Testis (tissue), 3 donors: ENCODE measurements around the gene TMEM164. TPM values are rescaled to one million over a fixed set of nuclear protein-coding genes. Genes with fewer than 3 reads are reported as not detected.

Source experiments
- DNase-seq: peaks from one replicate; pipeline ENCODE4 v3.0.0-alpha.2; 2019
- H3K27ac ChIP-seq, 2 donors: fragments of 200-600 bp; sonication (generic); one replicate each; pipeline ENCODE4 v1.5.1; 2019
- H3K27me3 ChIP-seq: fragments of 200-600 bp; sonication (generic); one replicate; pipeline ENCODE4 v1.5.1; 2019
- H3K36me3 ChIP-seq: fragments of 200-600 bp; sonication (generic); one replicate; pipeline ENCODE4 v1.5.1; 2017; ENCODE audit warnings: low read depth; ENCODE audit errors: missing control alignments
- H3K4me1 ChIP-seq: fragments of 200-600 bp; sonication (generic); one replicate; pipeline ENCODE4 v1.5.1; 2019
- H3K4me3 ChIP-seq, 2 donors: fragments of 200-600 bp; sonication (generic); one replicate each; pipeline ENCODE4 v1.5.1; 2017 to 2019
- H3K9me3 ChIP-seq: fragments of 200-600 bp; sonication (generic); one replicate; pipeline ENCODE4 v1.5.1; 2017
- CTCF ChIP-seq, 3 experiments: fragments of 450-650 bp in 2 of 3; fragments of 200-600 bp in 1 of 3; sonication (generic) in 1 of 3; IDR thresholded peaks; one replicate each; pipeline ENCODE4 v1.5.1; 2016 to 2019; ENCODE audit warnings: antibody characterized with exemption in 3 of 3, mild to moderate bottlenecking in 2 of 3, moderate library complexity in 1 of 3
- POLR2A ChIP-seq: fragments of 450-650 bp; IDR thresholded peaks from one replicate; pipeline ENCODE4 v1.6.1; 2017; ENCODE audit warnings: antibody characterized with exemption, mild to moderate bottlenecking, moderate library complexity
- WGBS, 2 donors: methylation state at CpG; one replicate each; pipeline ENCODE4 v1.1.5; 2018; 5-methylcytosine and 5-hydroxymethylcytosine counted together
- intact Hi-C: fragments of 100-400 bp; cut with DNase I; formaldehyde crosslinking; loops from one replicate; pipeline ENCODE4 v1.15.1; 2023; ENCODE audit warnings: low total_unique reads
- polyA plus RNA-seq: library from polyadenylated mRNA; stranded (reverse); fragments of 350-450 nt; fragmentation: Illumina TruSeq; extraction: RNeasy Lipid Tissue Mini Kit (QIAGEN cat#74804); gene quantifications from one replicate; pipeline ENCODE4 v1.2.3, GENCODE V29; 2014; ENCODE audit warnings: low read depth, low replicate concordance; ENCODE audit not compliant: insufficient read depth
- total RNA-seq, 2 donors: library from RNA; depleted of rRNA; stranded (reverse); fragments of >200 nt; gene quantifications; one replicate each; pipeline ENCODE4 v1.2.3, GENCODE V29; 2016

Gene TMEM164
- total and polyA plus RNA-seq, 3 donors from 2014 or later, result 7.9 to 13.9 (median 8.1) TPM

GRCh38 chrX:110103344-110103743 lies 100.4 kb downstream of the TMEM164 start:
- Histone ChIP-seq H3K4me3 (no peak overlapping the region), H3K4me1 (no peaks in the 10 kb centered on the region), H3K27ac (no peak overlapping the region), H3K27me3 (no peaks in the 10 kb centered on the region), H3K36me3 (no peaks in the 10 kb centered on the region), H3K9me3 (no peaks in the 10 kb centered on the region)
- intact Hi-C loops, result no loop called here
- DNase-seq, result no peak
- TF ChIP-seq CTCF (IDR thresholded peaks at IDR 0.05), result no peak
- TF ChIP-seq POLR2A, result no peak
- 90 to 100% methylated on average over 1 of the region's 1 CpG for WGBS, 2 donors

GRCh38 chrX:110104078-110104477 lies 101.2 kb downstream of the TMEM164 start:
- Histone ChIP-seq H3K4me3 (no peak overlapping the region), H3K4me1 (no peaks in the 10 kb centered on the region), H3K27me3 (no peaks in the 10 kb centered on the region), H3K9me3 (no peaks in the 10 kb centered on the region), H3K27ac (no peak overlapping the region), H3K36me3 (no peaks in the 10 kb centered on the region)
- intact Hi-C loops, result no loop called here
- DNase-seq, result no peak
- WGBS, 2 donors, result 89 to 99% methylated on average over 3 of the region's 3 CpGs
- TF ChIP-seq POLR2A, result no peak
- no peak for TF ChIP-seq CTCF (IDR thresholded peaks at IDR 0.05)

GRCh38 chrX:110108381-110108821 lies 105.5 kb downstream of the TMEM164 start:
- peak; percentile 14 for DNase-seq
- intact Hi-C loops, result no loop called here
- no peaks in the 10 kb centered on the region for H3K27me3 ChIP-seq
- H3K27ac ChIP-seq, result no peak overlapping the region
- no peak overlapping the region for H3K4me3 ChIP-seq
- no peak for TF ChIP-seq POLR2A
- no peak for TF ChIP-seq CTCF (IDR thresholded peaks at IDR 0.05)
- H3K4me1 ChIP-seq, result no peaks in the 10 kb centered on the region
- H3K9me3 ChIP-seq, result no peaks in the 10 kb centered on the region
- no peaks in the 10 kb centered on the region for H3K36me3 ChIP-seq
- 73 to 79% methylated on average over 3 of the region's 3 CpGs for WGBS, 2 donors

GRCh38 chrX:110114260-110114776 lies 111.4 kb downstream of the TMEM164 start:
- no peak for DNase-seq
- no peak overlapping the region for H3K27ac ChIP-seq
- no peak overlapping the region for H3K4me3 ChIP-seq
- intact Hi-C loops, result no loop called here
- H3K4me1 ChIP-seq, result no peaks in the 10 kb centered on the region
- WGBS, 2 donors, result 93 to 95% methylated on average over 4 of the region's 4 CpGs
- TF ChIP-seq CTCF (IDR thresholded peaks at IDR 0.05) (no peak), POLR2A (no peak)
- no peaks in the 10 kb centered on the region for H3K36me3 ChIP-seq
- H3K27me3 ChIP-seq, result no peaks in the 10 kb centered on the region
- H3K9me3 ChIP-seq, result no peaks in the 10 kb centered on the region
